ENCODE data around the gene TTYH3.

Gene TTYH3

GRCh38 chr7:2708547-2709310 lies 76.9 kb downstream of the TTYH3 start:
- no peak for DNase-seq (ENCODE audit: low read depth in 2 of 2)

GRCh38 chr7:2709553-2710285 lies 77.9 kb downstream of the TTYH3 start:
- peak; percentile 66 to 70 for DNase-seq (ENCODE audit: low read depth in 2 of 2)

GRCh38 chr7:2710286-2710655 lies 78.5 kb downstream of the TTYH3 start:
- DNase-seq (ENCODE audit: low read depth in 2 of 2): peak; percentile 15 to 40

DNA sequence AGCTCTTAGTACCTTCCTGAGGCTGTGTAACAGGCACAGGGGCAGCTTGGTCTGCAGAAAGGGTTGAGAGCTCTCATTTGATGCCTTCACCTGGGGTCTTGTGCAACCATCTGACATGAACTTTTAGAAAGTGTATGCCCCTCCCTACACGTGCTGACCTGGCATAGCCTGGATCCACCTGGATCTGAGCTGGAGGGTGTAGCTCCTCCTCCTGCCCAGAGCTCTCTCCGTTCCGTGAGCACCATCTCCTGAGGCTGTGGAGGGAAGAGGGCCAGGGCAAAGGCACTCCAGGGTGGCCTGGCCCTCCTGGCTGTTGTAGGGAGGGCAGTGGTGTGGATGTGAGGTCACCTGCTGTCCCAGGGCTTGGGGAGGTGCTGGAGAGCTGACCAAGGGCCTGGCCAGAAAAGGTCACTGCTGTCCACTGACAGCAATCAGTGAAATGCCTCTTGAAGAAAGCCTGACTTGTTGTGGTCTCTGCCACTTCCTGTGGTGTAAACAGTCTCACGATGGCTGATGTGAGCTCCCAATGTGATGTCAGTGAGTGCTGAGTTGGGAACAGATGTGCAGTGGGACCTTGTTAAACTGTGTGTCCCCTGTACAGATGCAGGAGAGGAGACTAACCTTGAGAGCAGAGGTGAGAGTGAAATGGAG lies 79.2 kb downstream of the TTYH3 start:
- DNase-seq (ENCODE audit: low read depth in 2 of 2): no peak

DNA sequence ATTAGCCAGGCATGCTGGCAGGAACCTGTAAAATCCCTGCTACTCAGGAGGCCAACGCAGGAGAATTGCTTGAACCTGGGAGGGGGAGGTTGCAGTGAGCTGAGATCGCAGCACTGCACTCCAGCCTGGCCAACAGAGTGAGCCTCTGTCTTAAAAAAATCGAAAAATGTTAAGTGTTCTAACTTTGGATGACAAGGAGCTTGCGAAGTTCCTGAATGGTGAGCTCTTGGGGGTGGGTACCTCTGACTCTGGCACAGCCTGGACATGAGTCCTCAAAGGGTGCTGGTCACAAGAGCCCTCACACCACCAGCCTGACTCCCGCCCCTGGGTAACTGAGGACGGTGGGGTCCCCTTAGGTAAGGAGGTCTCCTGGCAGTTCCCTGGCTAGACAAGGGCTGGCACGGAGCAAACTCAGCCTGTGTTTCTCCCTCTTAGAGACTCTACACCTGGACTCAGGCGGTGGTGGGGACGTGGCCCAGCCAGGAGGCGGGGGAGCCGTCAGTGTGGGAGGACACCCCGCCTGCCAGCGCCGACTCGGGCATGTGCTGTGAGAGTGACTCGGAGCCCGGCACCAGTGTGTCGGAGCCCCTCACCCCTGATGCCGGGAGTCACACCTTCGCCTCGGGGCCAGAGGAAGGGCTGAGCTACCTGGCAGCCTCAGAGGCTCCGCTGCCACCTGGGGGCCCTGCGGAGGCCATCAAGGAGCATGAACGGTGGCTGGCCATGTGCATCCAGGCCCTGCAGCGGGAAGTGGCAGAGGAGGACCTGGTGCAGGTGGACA lies 80.3 kb downstream of the TTYH3 start:
- no peak for DNase-seq (ENCODE audit: low read depth in 2 of 2)

GRCh38 chr7:2713370-2713769 lies 81.6 kb downstream of the TTYH3 start:
- no peak for DNase-seq (ENCODE audit: low read depth in 2 of 2)

DNA sequence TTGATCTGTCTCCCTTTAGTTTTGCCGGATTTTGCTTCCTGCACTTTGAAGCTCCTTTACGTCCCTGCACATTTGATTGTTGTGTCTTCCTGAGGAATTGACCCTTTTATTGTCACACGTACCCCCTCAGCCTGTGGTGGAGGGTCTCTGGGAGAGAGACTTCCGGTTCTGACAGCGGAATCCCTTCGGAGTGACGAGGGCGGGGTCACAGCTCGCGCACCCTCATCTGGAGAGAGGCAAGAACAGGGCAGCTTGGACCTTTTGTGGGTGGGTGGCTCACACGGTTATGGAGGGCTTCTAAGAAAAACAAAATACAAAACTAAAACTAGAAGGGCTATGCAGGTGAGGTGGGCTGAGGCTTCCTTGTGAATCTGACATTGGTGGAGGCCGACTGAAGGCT lies 82.2 kb downstream of the TTYH3 start:
- no peak for DNase-seq (ENCODE audit: low read depth in 2 of 2)

Data from stimulated activated CD4-positive, alpha-beta T cell treated with anti-CD3 and anti-CD28 coated beads, Interleukin-1b, Interleukin-23, amount 100 ng/mL, for 4 hours (primary cell).